AG08396 (cell line): ENCODE measurements around the gene CMIP.

ENCODE experiments used
- DNase-seq: peaks from one replicate; pipeline ENCODE4 v3.0.0; 2012; ENCODE audit warnings: low spot score, mixed read lengths

CMIP gene

DNA sequence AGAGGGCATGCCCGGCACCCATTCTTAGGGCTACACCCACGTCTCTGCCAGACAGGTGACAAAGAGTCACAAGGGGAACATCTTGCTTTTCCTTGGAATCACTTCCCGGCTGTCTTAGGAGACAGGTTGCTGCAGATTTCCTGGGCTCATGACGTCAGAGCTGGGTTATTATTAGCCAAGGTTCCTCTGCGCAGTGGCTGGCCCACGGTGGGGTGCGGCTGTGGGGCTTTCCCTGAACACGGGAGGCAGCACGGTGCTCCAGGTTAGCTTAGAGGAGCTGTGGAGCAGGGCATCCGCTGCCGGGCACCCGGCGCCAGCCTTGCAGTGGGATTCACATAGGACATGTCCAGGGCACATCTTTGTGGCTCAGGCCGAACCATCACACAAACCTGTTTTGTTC, 216.5 kb downstream of the CMIP start:
- DNase-seq = no peak

DNA sequence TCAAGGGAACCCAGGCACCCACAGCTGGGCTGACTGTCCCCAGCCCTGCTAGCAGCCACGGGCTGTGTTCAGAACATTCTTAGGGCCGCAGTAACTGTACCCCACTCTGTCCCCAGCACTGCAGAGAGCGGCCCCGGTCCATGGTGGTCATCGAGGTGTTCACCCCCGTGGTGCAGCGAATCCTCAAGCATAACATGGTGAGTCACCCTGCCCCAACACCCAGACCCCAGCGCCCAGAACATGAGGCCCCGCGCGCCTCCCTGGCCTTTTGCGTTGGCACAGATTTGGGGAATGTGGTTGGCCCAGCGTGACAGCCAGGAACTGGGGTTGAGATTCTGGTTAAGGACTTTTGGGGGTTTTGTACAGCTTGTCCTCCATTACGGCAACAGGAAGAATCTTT, 219.5 kb downstream of the CMIP start:
- no peak for DNase-seq

DNA sequence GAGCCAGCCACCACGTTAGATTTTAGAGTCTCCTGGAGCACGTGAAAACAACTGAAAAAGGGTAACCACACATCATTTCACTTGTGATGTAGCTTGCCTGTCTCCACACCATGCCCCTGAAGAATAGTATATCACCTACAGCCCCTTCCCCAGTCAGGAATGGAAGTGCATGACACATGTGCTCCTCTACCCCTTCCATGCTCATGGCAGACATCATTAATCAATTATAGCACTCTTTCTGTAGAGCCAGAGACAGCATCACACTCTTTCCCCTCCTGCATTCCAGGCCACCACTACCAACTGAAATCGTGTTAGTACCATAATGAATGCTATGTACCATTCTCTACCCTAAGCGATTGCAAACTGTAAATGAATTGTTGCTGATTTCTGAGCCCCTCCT, 221.0 kb downstream of the CMIP start:
- DNase-seq = no peak

DNA sequence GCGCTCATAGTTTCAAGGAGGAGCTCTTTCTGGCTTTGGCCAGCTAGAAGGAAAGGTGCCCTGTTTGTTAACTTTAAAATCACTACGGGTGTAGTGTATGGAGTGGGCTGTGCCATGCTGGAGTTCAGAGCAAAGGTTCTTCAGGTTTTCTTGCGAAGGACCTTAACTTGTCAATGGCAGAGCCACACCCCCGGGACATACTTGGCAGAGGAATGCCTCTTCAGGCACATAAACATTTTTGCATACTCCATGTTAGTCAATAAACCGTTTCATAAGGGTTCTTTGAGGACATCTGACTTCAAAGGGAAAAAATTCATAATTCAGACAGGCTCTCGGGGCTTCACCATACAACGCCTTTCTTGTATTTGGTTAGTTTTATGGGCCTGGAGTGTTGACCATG, 221.5 kb downstream of the CMIP start:
- no peak for DNase-seq

DNA sequence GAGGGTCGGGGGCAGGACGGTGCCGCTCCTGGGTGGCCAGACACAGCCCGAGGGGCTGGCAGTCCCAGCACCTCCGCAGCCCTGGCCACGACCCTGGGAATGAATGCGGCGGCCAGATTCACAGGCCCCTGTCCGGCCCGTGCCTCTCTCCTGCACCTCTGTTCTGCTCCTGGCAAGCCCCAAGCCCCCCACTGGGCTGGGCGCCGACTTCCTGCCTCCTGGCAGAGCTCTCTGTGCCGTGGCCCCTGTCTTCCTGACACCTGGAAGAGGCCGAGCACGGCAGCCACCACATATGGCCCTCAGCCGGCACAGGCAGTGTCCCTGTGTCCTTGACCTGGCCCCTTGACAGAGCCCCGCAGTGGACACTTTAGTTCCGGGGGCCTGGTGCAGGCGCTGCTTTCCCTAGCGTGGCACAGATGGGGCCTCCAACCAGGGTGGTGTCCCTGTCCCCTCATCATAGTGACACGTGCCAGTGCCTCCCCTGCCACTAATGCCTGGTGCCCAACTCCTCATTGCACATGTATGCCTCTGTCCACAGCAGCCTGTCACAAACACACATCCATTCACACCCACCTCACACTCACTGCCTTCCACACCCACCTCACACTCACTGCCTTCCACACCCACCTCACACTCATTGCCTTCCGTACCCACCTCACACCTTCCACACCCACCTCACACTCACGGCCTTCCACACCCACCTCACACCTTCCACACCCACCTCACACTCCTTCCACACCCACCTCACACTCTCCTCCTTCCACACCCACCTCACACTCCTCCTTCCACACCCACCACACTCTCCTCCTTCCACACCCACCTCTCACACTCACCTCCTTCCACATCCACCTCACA, 223.9 kb downstream of the CMIP start:
- no peak for DNase-seq

DNA sequence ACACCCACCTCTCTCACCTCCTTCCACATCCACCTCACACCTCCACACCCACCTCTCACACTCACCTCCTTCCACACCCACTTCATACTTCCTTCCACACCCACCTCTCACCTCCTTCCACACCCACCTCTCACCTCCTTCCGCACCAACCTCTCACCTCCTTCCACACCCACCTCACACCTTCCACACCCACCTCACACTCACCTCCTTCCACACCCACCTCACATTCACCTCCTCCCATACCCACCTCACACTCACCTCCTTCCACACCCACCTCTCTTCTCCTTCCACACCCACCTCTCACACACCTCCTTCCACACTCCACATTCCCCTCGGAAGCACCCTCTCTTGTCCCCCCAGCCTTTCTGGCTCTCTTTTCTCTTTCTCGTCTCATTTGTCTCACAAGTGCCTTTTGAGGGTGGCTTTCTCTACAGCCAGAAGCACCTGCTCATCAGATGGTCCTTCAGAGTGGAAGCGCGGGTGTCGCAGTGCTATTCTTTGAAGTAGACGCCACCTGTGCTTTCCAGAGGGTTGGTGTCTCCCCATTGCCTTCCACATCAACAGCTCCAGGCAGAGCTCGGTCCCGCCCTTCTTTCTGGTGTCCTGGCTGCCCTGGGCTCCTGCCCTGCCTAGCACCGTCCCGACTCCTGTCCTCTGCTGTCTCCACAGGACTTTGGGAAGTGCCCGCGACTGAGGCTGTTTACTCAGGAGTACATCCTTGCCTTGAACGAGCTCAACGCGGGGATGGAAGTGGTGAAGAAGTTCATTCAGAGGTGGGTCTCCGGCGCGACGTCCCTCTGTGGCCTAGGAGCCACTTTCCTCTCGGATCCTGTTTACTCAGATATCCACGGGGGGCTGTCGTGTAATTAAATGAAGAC, 225.1 kb downstream of the CMIP start:
- DNase-seq = no peak

DNA sequence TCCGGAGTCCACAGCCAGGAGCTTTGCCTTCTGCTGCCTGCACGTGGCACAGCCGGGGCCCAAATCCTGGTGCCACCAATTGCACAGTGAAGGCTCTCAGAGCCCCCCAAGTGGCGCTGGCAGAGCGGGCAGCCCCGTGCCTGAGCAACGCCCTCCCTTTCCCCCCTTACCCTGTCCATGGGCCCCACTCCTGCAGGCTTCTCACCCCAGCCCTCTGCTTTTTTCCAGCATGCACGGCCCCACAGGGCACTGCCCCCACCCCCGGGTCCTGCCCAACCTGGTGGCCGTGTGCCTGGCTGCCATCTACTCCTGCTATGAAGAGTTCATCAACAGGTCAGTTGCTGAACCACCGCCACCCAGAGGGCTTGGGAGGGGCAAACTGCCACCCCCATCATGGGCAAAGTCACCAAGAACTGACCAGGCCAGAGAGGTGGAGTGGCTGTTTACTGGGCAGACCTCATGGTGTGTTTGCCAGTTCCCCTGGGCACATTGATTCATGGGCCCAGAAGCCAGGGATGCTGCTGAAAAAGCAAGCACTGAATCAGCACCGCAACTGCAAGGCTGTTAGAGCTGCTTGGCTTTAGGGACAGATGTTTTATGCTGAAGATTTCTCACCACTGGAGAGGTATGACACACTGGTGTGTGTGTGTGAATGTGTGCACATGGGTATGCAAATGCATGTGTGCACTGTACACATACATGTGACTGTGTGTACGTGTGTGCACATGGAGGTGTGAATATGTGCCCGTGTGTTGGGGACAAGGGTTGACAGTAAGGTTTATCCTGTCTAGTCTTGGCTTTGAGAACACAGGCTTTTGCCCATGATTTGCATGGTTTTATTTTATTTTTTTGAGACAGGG, 227.4 kb downstream of the CMIP start:
- DNase-seq = no peak

DNA sequence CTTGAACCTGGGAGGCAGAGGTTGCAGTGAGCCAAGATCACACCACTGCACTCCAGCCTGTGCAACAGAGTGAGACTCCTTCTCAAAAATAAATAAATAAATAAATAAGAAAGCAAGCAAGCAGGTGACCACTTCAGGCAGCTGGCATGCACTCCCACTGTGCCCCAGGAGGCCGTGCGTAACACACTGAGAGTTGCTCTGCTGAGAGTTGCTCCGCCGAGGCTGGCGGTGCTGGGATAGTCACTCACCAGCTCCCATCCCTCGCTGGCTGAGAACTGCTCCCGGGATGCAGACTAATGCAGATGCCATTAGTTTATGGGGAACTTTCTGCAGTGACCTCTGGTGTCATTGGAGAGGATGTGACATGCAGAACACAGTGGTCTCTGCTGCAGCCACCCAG, 228.8 kb downstream of the CMIP start:
- no peak for DNase-seq

DNA sequence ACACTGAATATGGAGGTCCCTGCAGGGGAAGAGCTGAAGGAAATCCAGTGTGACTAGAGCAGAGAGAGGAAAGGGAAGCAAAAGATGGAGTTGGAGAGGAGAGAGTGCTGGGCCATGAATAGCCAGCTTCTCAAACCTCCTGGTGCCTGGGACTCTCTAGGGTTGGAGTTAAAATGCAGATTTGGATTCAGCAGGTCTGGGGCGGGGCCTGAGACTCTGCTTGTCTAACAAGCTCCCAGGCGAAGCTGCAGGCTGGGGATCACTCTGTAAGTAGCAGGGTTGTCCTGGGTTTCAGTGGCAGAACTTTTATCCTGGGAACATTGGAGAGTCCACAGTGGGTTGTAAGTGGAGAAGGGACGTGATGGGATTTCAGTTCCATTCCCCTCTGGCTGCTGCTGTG, 231.1 kb downstream of the CMIP start:
- DNase-seq = no peak

DNA sequence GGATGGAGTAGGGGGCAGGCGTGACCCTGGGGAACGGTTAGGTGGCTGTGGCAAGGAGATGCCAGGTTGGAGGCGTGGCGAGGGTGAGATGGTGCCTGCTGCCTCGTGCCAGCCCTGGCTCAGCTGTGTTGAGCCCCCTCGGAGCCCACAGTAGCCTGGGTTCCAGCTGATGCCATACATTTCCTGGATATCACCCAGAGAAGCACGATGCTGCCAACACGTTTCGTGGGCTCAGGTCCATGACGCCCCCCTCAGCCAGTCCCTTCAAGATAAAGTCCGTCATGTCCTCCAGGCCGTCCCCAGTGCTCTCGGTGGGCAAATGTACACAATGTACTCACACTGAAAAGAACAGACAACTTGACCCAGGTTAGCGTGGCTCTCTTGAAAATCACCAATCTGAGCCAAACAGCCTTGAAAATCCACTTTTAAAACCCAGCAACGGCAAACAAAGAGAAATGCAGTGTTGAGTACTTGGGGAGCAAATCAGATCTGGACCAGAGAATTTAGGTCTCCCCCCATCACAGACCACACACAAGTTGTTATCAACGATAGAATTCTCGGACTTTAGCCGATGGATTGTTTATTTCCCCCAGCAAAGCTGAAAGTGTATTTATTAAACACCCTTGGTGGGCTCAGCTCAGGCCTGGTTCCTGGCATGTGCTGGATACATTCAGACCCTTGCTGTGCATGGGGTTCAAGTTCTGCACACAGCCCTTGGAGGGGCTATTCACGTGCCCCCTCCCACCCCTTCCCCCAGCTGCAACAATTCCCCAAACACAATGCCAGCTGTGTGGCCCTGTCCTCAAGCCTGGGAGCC, 231.7 kb downstream of the CMIP start:
- DNase-seq = no peak

DNA sequence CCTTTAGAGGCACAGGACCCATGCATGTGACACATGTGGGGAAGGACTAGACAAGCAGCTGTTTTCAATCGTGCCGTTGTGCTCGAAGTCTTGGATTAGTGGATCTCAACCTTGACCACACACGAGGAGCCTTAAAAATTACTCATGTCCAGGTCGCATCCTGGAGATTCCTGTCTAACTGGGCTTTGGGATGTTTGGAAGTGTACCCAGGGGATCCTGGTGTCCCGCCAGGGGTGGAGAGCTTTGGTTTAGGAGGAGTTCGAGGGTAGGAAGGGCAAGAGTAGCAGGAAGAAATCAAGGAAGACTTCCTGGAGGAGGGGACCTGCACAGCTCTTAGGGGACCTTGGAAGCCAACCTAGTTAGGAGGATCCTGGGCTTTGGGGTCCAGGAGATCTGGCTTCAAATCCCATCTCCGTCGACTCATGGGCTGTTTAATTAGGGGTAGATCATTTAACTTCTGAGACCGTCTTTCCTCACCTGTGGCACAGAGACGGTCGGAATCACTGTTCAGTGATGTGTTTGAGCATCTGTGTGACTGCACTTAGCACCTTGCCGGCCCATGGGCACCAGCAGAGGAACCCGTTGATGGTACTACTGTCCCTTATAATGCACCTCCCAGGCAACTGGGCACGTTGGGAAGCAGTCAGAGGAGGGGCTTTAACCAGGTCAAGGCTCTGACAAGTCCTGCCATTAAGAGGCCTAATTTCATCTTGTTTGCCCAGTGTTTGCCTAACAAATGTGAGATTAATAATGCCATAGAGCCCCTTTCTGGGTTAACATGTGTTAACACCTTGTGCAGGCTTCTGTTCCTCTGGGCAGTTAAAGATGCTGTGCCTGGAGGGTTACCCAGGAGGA, 232.5 kb downstream of the CMIP start:
- DNase-seq = no peak

DNA sequence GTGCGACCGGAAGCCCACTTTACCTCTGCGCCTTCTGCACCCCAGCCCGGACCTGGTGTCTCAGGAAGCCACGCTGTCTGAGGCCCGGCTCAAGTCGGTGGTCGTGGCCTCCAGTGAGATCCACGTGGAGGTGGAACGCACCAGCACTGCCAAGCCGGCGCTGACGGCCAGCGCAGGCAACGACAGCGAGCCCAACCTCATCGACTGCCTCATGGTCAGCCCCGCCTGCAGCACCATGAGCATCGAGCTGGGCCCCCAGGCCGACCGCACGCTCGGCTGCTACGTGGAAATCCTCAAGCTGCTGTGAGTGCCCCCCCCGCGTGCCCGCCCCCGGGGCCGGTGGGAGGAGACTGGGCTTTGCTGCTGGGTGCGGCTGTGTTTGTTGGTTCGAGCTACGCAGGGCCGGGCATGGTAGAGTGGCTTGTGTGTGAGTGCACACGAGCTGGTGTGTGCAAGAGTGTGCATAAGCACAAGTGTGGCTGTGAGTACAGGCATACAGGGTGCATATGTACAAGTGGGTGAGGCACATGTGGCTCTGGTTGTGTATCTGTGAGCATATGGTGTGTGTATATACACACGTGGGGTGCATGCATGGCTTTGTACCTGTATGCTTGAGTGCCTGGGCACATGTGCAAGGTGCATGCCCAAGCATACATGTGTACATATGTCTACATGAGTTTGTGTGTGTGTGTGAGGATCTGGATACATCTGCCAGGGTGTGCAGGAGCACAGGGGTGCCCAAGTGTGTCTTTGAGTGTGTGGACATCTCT, 233.9 kb downstream of the CMIP start:
- DNase-seq = no peak

DNA sequence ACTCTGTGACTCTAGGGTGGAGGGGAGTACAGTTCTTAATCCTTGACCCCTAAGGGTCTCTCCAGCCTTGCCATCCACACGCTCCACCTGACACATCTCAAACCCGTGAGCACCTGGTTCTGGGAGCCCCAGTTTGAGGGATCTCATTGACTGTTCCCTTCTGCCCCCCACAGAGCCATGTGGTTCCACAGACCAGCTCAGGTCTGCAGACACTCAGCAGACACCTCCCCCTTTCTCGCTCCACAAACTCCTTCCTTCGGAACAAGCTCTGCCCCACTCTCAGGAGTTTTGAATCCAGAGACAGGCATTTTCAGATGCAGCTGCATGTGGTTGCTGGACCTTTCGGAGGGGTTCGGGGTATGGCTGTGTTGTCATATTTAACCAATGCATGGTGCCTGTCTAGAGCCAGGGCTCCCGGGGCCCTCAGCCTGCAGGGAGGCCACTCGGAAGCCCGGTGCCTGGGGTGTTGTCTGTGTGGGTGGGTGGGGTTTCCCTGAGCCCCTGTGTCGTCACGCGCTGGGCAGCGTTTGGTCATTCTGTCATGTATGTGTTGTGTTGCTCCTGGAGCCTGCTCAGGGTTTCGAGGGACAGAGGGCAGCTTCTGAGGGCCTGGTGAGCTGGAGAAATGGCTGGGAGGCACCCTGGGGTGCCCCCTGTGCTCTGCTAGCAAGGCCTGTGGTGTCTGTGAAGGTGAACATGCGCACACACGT, 235.3 kb downstream of the CMIP start:
- no peak for DNase-seq

DNA sequence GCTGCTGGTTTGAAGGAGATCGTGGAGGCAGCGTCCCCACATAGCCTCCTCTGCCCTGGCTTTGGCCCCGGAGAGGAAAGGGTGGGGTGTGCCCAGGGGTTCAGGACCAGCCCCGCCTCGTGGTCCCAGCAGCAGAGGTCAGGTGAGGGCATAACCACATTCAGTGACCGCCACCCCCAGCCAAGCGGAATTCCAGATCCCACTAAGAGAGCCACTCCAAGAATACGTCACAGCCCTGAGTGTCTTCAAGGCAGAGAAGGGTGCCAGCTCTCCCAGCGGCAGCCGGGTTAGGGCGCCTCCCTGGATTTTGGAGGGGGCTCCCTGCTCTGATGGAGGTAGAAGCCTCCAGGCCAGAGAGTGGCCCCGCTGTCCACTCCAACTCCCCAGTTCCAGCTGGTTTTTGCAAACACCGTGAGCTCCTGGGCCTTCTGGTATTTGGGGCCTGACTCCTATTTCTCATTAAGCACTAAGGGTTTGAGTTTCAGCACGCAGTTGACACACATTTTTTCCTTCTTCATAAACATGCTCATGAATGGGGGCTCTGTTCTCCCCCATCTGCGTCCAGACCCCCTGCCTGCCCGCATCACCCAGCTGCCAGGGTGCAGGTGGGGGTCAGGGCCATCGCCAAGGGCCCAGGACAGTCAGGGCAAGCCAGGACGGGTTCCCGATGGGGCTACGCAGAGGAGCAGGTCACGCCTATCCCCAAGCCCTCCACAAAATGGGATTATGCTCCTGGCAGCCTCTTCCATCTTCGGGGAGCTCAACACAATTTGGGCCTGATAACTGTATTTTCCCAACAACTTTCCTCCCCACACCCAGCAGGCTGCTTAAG, 236.1 kb downstream of the CMIP start:
- DNase-seq = no peak

DNA sequence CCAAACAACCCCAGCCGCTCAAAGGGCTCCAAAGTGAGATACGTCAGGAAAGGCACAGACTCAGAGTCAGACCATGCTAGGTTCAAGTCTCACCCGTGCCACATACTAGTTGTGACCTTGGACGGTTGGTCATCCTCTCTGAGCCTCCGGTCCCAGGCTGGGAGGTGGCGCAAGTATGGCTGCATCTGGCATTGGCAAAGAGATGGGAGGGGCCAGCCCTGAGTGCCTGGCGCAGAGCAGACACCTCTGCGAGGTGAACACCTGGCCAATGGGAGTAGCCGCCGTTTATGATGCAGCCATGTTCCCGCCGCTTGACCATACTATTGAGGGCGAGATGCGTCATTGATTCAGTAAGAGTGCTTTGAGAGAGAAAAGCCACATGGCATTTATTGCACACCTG, 236.7 kb downstream of the CMIP start:
- DNase-seq = no peak

DNA sequence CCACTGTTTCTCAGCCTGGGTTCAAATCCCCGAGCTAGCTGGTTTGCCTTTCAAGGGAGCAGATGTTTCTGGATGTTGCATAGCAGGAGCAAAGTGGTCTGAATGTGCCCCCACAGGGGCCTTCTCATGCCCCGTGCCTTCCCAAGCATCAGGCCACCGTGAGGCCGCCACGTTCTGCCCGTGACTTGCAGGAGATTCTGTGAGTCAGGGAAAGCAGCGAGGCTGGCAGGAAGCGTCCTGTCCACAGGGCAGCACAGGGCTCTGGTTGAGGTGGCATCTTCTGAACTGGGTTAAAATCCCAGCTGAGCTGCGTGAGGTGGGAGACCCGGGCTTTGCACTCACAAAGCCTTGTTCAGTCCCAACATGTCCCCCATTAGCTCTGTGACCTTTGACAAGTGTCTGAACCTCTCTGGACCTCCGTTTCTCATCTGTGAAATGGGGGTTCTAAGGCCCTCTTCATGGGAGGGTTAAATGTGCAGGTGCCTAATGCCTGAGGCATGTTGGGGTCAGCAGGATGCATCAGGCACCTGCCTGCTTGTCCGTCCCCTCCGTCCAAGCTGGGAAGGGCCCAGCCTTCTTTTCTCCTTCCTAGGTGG, 239.7 kb downstream of the CMIP start:
- DNase-seq = no peak

DNA sequence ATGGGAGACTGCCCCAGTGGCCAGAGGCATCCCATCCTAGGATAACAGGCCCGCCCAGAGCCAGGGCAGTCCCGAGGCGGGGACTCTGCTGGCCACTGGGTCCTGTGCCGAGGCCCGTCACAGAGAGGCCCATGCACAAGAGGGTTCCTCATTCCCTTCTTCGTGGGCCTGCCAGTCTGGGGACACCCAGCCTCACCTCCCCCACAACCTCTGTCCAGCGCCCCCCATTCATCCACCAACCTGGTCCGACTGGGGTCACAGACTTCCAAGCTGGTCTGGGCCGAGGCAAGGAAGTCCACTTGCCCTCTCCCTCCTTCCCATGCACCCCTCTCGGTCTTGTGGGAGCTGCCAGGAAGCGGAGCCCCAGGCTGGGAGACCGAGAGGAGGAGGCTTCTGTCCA, 240.3 kb downstream of the CMIP start:
- no peak for DNase-seq
